Bronchial epithelial cell (primary cell): ENCODE measurements around the gene DNAH1. TPM values are rescaled to one million over a fixed set of nuclear protein-coding genes. Genes with fewer than 3 reads are reported as not detected.

Experiments
- DNase-seq: peaks from one replicate; pipeline ENCODE4 v3.0.0-alpha.2; 2010; ENCODE audit warnings: low read depth
- FAIRE-seq: peaks from 2 replicates; lab custom pipeline; 2011; peaks lifted over from hg19 to GRCh38; lab: Jason Lieb, UNC
- H3K27me3 ChIP-seq: 2 replicates; pipeline ENCODE4 v1.5.1; 2011; ENCODE audit warnings: low read length; ENCODE audit not compliant: control insufficient read depth, insufficient read depth
- H3K36me3 ChIP-seq: 2 replicates; pipeline ENCODE4 v1.5.1; 2011; ENCODE audit warnings: low read length; ENCODE audit not compliant: control insufficient read depth, insufficient read depth
- H3K4me3 ChIP-seq: 2 replicates; pipeline ENCODE4 v1.5.1; 2011; ENCODE audit warnings: mild to moderate bottlenecking, low read depth, low read length, control low read depth
- total RNA-seq: library from RNA; depleted of rRNA; stranded (reverse); fragments of >200 nt; gene quantifications from 2 replicates; pipeline ENCODE4 v1.2.1, GENCODE V29; 2014
- TF ChIP-seq, protein P1 (sequence below): IDR thresholded peaks from 2 replicates; pipeline ENCODE4 v1.5.1; 2011; ENCODE audit warnings: mild to moderate bottlenecking, moderate library complexity, low read length, control low read depth, inconsistent platforms; ENCODE audit not compliant: insufficient read depth, severe bottlenecking

The DNAH1 gene
- total RNA-seq, 1 donor from 2014 or later, result 0.79 TPM

DNA sequence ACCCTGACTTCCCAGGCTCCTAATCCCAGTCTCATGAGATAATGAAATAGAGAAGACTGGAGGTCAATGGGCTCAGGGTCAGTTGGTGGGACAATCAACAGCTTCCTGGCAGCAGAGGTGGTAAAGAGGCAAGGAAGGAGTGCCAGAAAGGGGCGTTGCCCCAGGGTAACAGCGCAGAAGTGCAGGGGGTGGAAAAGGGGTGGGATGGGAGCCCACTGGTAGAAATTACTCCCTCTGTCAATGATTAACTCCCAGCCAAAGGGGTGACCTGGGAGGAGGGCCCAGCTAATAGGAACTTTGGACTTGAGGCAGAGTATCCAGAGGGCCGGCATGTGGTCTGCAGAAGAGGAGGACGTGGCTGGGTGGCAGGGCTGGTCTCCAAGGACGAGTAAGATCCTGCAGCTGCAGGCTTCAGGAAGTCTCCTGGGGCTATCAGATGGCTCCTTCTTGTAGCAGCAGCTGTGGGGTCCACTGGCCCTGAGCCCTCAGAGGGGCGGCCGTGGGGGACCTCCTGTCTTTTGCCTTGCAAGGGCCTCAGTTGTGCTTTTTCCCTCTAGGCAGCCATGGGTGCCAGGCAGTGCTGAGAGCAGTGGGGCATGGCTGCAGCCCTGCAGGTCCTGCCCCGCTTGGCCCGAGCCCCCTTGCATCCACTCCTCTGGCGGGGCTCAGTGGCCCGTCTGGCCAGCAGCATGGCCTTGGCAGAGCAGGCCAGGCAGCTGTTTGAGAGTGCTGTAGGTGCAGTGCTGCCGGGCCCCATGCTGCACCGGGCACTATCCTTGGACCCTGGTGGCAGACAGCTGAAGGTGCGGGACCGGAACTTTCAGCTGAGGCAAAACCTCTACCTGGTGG is 26.1 kb upstream of the DNAH1 start:
- H3K4me3 ChIP-seq, result no peak overlapping the region
- peaks cover 15% of the 10 kb centered on the region for H3K36me3 ChIP-seq
- FAIRE-seq, result no peak
- no peak for DNase-seq
- TF ChIP-seq, protein P1, sequence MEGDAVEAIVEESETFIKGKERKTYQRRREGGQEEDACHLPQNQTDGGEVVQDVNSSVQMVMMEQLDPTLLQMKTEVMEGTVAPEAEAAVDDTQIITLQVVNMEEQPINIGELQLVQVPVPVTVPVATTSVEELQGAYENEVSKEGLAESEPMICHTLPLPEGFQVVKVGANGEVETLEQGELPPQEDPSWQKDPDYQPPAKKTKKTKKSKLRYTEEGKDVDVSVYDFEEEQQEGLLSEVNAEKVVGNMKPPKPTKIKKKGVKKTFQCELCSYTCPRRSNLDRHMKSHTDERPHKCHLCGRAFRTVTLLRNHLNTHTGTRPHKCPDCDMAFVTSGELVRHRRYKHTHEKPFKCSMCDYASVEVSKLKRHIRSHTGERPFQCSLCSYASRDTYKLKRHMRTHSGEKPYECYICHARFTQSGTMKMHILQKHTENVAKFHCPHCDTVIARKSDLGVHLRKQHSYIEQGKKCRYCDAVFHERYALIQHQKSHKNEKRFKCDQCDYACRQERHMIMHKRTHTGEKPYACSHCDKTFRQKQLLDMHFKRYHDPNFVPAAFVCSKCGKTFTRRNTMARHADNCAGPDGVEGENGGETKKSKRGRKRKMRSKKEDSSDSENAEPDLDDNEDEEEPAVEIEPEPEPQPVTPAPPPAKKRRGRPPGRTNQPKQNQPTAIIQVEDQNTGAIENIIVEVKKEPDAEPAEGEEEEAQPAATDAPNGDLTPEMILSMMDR, result no peak
- H3K27me3 ChIP-seq, result no peaks in the 10 kb centered on the region

DNA sequence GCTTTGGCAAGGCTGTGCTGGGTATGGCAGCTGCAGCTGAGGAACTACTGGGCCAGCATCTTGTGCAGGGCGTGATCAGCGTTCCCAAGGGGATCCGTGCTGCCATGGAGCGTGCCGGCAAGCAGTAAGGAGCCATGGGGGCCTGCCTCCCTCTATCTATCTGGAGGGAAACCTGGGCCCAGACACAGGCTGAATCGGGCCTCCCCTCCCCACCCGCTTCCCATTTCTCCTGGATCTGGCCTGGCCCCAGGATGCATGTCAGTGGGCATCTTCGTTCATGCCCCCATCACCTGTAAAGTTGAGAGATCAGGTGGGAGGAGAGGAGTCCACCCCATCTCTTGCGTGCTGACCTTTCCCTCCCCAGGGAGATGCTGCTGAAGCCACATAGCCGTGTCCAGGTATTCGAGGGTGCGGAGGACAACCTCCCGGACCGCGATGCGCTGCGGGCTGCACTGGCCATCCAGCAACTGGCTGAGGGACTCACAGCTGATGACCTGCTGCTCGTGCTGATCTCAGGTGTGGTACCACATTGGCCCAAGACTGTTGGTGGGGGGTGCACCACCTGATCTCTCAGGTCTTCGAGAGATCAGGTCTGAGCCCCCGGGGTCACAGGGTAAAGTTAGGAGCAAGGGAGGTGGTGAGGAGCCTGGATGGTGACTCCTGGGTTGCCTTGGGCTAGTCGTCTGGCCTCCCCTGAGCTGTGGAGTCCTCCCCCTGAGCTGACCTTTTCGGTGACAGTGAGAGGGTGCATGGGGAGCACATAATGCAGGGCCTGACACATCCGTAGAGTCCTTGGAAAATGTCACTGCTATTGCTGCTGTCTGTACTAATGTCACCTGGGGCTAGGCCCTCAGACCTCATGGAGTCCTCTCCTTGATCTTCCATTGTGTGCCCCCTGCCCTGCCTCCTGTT is 25.3 kb upstream of the DNAH1 start:
- TF ChIP-seq, protein P1, result no peak
- DNase-seq, result no peak
- Histone ChIP-seq H3K4me3 (no peak overlapping the region), H3K36me3 (peaks cover 15% of the 10 kb centered on the region), H3K27me3 (no peaks in the 10 kb centered on the region)
- FAIRE-seq, result no peak

DNA sequence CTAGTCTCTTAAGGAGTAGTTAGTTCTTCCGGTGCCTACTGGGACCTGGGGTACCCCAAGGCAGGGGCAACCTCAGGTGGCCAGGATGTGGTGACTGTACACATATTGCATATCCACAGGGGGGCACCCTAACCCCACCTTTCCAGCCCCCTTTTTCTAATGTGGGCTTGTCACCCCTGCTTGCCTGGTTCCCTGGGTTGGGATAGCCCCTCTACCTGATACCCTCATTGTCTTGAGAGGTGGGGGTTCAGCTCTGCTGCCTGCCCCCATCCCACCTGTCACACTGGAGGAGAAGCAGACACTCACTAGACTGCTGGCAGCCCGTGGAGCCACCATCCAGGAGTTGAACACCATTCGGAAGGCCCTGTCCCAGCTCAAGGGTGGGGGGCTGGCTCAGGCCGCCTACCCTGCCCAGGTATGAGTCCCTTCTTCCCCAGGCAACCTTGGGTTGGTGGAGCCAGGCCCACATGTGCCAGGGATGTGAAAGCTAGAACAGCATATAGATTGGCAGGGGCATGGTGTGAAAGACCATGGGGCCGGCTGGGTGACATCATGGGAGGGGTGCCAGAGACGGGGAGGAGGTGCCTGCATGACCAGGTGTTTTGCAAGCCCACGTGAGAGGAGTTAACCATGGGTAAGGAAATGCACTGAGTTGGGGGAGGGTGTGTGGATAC is 24.5 kb upstream of the DNAH1 start:
- Histone ChIP-seq H3K27me3 (no peaks in the 10 kb centered on the region), H3K36me3 (peaks cover 15% of the 10 kb centered on the region), H3K4me3 (no peak overlapping the region)
- TF ChIP-seq, protein P1, result peak; percentile 45
- DNase-seq (no peak), FAIRE-seq (no peak)

DNA sequence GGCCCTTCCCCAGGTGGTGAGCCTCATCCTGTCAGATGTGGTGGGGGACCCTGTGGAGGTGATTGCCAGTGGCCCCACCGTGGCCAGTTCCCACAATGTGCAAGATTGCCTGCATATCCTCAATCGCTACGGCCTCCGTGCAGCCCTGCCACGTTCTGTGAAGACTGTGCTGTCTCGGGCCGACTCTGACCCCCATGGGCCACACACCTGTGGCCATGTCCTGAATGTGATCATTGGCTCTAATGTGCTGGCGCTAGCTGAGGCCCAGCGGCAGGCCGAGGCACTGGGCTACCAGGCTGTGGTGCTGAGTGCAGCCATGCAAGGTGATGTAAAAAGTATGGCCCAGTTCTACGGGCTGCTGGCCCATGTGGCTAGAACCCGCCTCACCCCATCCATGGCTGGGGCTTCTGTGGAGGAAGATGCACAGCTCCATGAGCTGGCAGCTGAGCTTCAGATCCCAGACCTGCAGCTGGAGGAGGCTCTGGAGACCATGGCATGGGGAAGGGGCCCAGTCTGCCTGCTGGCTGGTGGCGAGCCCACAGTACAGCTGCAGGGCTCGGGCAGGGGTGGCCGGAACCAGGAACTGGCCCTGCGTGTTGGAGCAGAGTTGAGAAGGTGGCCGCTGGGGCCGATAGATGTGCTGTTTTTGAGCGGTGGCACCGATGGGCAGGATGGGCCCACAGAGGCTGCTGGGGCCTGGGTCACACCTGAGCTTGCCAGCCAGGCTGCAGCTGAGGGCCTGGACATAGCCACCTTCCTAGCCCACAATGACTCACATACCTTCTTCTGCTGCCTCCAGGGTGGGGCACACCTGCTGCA is 23.7 kb upstream of the DNAH1 start:
- TF ChIP-seq, protein P1, result no peak
- FAIRE-seq, result no peak
- DNase-seq, result no peak
- no peak overlapping the region for H3K4me3 ChIP-seq
- peaks cover 15% of the 10 kb centered on the region for H3K36me3 ChIP-seq
- H3K27me3 ChIP-seq, result peaks cover 1% of the 10 kb centered on the region
